GM12878 (cell line): ENCODE measurements around the gene NEMP2. TPM values are rescaled to one million over a fixed set of nuclear protein-coding genes. Genes with fewer than 3 reads are reported as not detected.

Source experiments
- ATAC-seq: fragments of 200-7000 bp; cut with Tn5 transposase; 3 replicates; pipeline ENCODE4 v1.9.1; 2020; ENCODE audit warnings: mild to moderate bottlenecking, moderate library complexity
- BruUV-seq: library from RNA; stranded (reverse); fragments of 400-500 nt; replicated peaks from 2 replicates; lab custom pipeline; 2021; lab: Mats Ljungman, UMichigan
- CTCF ChIA-PET: fragments of 300-600 bp; sonication (Branson Sonifier 250); formaldehyde crosslinking; extraction: SDS; loops from one replicate; lab custom pipeline; 2021; ENCODE audit warnings: inconsistent platforms; lab: Yijun Ruan, JAX
- POLR2A ChIA-PET: fragments of 350-600 bp; formaldehyde crosslinking; extraction: SDS; loops from one replicate; lab custom pipeline; 2021; ENCODE audit warnings: inconsistent platforms; lab: Charles Lee
- RAD21 ChIA-PET: fragments of 300-600 bp; sonication (Branson Sonifier 250); formaldehyde crosslinking; loops from one replicate; lab custom pipeline; 2023; ENCODE audit warnings: antibody characterized with exemption; ENCODE audit not compliant: unreplicated experiment; lab: Charles Lee
- SMC1A ChIA-PET: fragments of 300-600 bp; sonication (Branson Sonifier 250); formaldehyde crosslinking; loops from one replicate; lab custom pipeline; 2023; ENCODE audit not compliant: unreplicated experiment, uncharacterized antibody; lab: Charles Lee
- DNase-seq: peaks from one replicate; pipeline ENCODE4 v3.0.0-alpha.2; 2011; ENCODE audit warnings: low read depth, low spot score
- FAIRE-seq: peaks from 3 replicates; lab custom pipeline; 2011; peaks lifted over from hg19 to GRCh38; lab: Jason Lieb, UNC
- H2AFZ ChIP-seq: 2 replicates; pipeline ENCODE4 v1.6.0; 2011; ENCODE audit warnings: low read depth, low read length, control low read depth; ENCODE audit not compliant: control insufficient read depth
- H3K27ac ChIP-seq: 2 replicates; pipeline ENCODE4 v1.5.1; 2011; ENCODE audit warnings: control low read depth; ENCODE audit not compliant: control insufficient read depth, insufficient read depth
- H3K27me3 ChIP-seq, 2 experiments: replicated peaks in 1 of 2; 2 replicates each; pipeline versions ENCODE4 v1.6.0 to v1.6.1; 2011; ENCODE audit warnings: low read length in 1 of 2; ENCODE audit not compliant: control insufficient read depth in 2 of 2, insufficient read depth in 2 of 2
- H3K36me3 ChIP-seq, 2 experiments: 2 replicates each; pipeline ENCODE4 v1.5.1; 2011; ENCODE audit warnings: low read length in 1 of 2; ENCODE audit not compliant: control insufficient read depth in 2 of 2, insufficient read depth in 2 of 2
- H3K4me1 ChIP-seq: 2 replicates; pipeline ENCODE4 v1.6.1; 2011; ENCODE audit warnings: mild to moderate bottlenecking, low read length, moderate library complexity, mixed read lengths; ENCODE audit not compliant: control insufficient read depth, insufficient read depth
- H3K4me2 ChIP-seq: 2 replicates; pipeline ENCODE4 v1.6.0; 2011; ENCODE audit warnings: control low read depth; ENCODE audit not compliant: control insufficient read depth, insufficient read depth
- H3K4me3 ChIP-seq: fragments of 200-600 bp; sonication (generic); 2 replicates; pipeline ENCODE4 v1.5.1; 2016
- H3K79me2 ChIP-seq: 2 replicates; pipeline ENCODE4 v1.6.0; 2011; ENCODE audit warnings: low read length; ENCODE audit not compliant: control insufficient read depth, insufficient read depth
- H3K9ac ChIP-seq: 2 replicates; pipeline ENCODE4 v1.8.0; 2011; ENCODE audit warnings: low read length, control low read depth, mixed read lengths; ENCODE audit not compliant: control insufficient read depth, insufficient read depth
- H3K9me3 ChIP-seq: replicated peaks from 3 replicates; pipeline ENCODE4 v1.5.1; 2011; ENCODE audit warnings: mild to moderate bottlenecking, low read length; ENCODE audit not compliant: control insufficient read depth, insufficient read depth
- H4K20me1 ChIP-seq: 2 replicates; pipeline ENCODE4 v1.6.0; 2011; ENCODE audit not compliant: control insufficient read depth, insufficient read depth
- BACH1 ChIP-seq: fragments of 450-650 bp; IDR thresholded peaks from 2 replicates; pipeline ENCODE4 v1.6.1; 2017; ENCODE audit warnings: mild to moderate bottlenecking, borderline replicate concordance
- EED ChIP-seq: sonication (generic); IDR thresholded peaks from 2 replicates; pipeline ENCODE4 v1.6.1; 2016; ENCODE audit warnings: antibody characterized with exemption, low read depth
- GATAD2B ChIP-seq: fragments of 450-650 bp; conservative IDR thresholded peaks from 2 replicates; pipeline ENCODE4 v1.6.1; 2017; ENCODE audit warnings: low read depth, mild to moderate bottlenecking, moderate library complexity
- RFX5 ChIP-seq: IDR thresholded peaks from 2 replicates; pipeline ENCODE4 v1.6.1; 2011; ENCODE audit warnings: low read depth, low read length, improper control_type of control experiment
- WRNIP1 ChIP-seq: IDR thresholded peaks from 2 replicates; pipeline ENCODE4 v1.6.1; 2011; ENCODE audit warnings: low read depth, low read length, improper control_type of control experiment, borderline replicate concordance
- ZBTB33 ChIP-seq: fragments of 450-650 bp; IDR thresholded peaks from 2 replicates; pipeline ENCODE4 v1.6.1; 2017; ENCODE audit warnings: mild to moderate bottlenecking
- ZBTB40 ChIP-seq: fragments of 450-650 bp; IDR thresholded peaks from 2 replicates; pipeline ENCODE4 v1.6.1; 2016; ENCODE audit warnings: mild to moderate bottlenecking, moderate library complexity, borderline replicate concordance
- ZNF274 ChIP-seq: IDR thresholded peaks from one replicate; pipeline ENCODE4 v1.8.0; 2011; ENCODE audit not compliant: insufficient read length, insufficient read depth
- ZSCAN29 ChIP-seq: fragments of 450-650 bp; IDR thresholded peaks from 2 replicates; pipeline ENCODE4 v1.6.1; 2017; ENCODE audit warnings: mild to moderate bottlenecking, moderate library complexity
- WGBS: methylation state at CpG from one replicate; pipeline ENCODE4 v1.1.6; 2016; ENCODE audit warnings: low lambda C conversion rate; ENCODE audit not compliant: insufficient replicate concordance, insufficient coverage; ENCODE audit errors: missing lambda C conversion rate; 5-methylcytosine and 5-hydroxymethylcytosine counted together
- in situ Hi-C: fragments of 300-500 bp; cut with MboI; formaldehyde crosslinking; loops from 9 replicates; pipeline ENCODE4 v1.14.3; 2018; ENCODE audit warnings: mixed read lengths
- intact Hi-C: fragments of 100-400 bp; cut with micrococcal nuclease; formaldehyde crosslinking; loops from one replicate; pipeline ENCODE4 v1.14.2; 2022; ENCODE audit not compliant: unreplicated experiment
- polyA plus RNA-seq, 11 experiments: library from polyadenylated mRNA; depleted of rRNA in 4 of 11; unstranded in 6 of 11; stranded (reverse) in 5 of 11; fragments of >200 nt; fragmentation: Nextera tagmentation in 4 of 11; fragmentation: Illumina TruSeq in 1 of 11; extraction: Ambion mirVana in 4 of 11; extraction: Trizol in 1 of 11; gene quantifications; 1 replicate in 1 of 11; 2 replicates in 10 of 11; pipeline versions ENCODE4 v1.2.1 to v1.2.3, GENCODE V29; 2011 to 2016; ENCODE audit warnings: inconsistent platforms in 2 of 11, missing spikeins in 2 of 11, low read depth in 1 of 11
- total RNA-seq, 4 experiments: library from RNA; depleted of rRNA in 3 of 4; stranded (reverse); fragments of >200 nt in 3 of 4; fragmentation: Illumina TruSeq in 1 of 4; extraction: Trizol in 1 of 4; gene quantifications; 2 replicates each; pipeline versions ENCODE4 v1.2.1 to v1.2.3, GENCODE V29; 2013 to 2021
- TF ChIP-seq, protein P1 (sequence below): fragments of 450-650 bp; IDR thresholded peaks from 2 replicates; pipeline ENCODE4 v1.6.1; 2017; ENCODE audit warnings: mild to moderate bottlenecking, moderate library complexity
- TF ChIP-seq, protein P2 (sequence below): IDR thresholded peaks from 2 replicates; pipeline ENCODE4 v1.6.1; 2011; ENCODE audit warnings: borderline replicate concordance, low read depth, mild to moderate bottlenecking, moderate library complexity, low read length; ENCODE audit not compliant: insufficient read depth, poor library complexity, severe bottlenecking

NEMP2 gene
- total and polyA plus RNA-seq, 10 of the 15 experiments (the other 5 are each of a cell fraction or from before 2014, with no cell fraction given): 2.3 to 14.0 (median 8.1) TPM

DNA sequence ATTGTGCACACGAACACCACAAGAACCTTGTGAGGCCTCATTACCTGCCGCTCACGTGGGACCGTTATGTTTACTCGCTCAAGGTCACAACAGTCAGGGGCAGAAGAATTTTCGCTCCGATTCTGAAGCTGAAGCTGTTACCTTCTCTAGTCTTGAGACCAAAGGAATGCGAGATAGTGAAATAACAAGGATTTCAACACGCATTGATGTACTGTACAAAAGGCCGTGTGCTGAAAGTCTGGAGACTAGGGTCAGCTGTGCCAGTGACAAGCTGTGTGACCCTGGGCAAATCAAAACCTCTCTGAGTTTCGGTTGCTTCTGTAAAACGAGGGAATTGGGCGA, 583 bp downstream of the NEMP2 start:
- Histone ChIP-seq H3K27me3 (no peaks in the 10 kb centered on the region), H2AFZ (peak overlapping the region; percentile 89), H4K20me1 (no peaks in the 10 kb centered on the region), H3K9ac (peak overlapping the region; percentile 93), H3K4me3 (peak overlapping the region; percentile 88), H3K36me3 (0 out of 4 replicates have a peak, but pooled peaks cover 0 to 4% of the 10 kb centered on the region in 2 experiments), H3K27ac (peak overlapping the region; percentile 97), H3K79me2 (peaks cover 51% of the 10 kb centered on the region), H3K4me1 (peaks cover 24% of the 10 kb centered on the region), H3K9me3 (peaks cover 10% of the 10 kb centered on the region), H3K4me2 (peak overlapping the region; percentile 95)
- FAIRE-seq (no peak), DNase-seq (no peak), ATAC-seq (peak; percentile 53; the same call in 2 of the 3 replicates)
- WGBS: under 1% methylated on average over 13 of the region's 13 CpGs
- in situ Hi-C loops (no loop called here), intact Hi-C loops (loop anchor here (2.0 to 5.0 kb wide), 4 partner anchors 115 to 752 kb away; partner anchors contain the start of genes MFSD6, NAB1, ORMDL1 and PMS1)
- RAD21 ChIA-PET: interaction anchor here (1.0 to 5.8 kb wide), 19 partner anchors 8 to 486 kb away, joined by 3 to 38 read pairs (median 4); no protein-coding TSS in a partner anchor
- SMC1A ChIA-PET: interaction anchor here (1.1 to 3.1 kb wide), 16 partner anchors 18 to 414 kb away, joined by 3 to 36 read pairs (median 6); no protein-coding TSS in a partner anchor
- POLR2A ChIA-PET: interaction anchor here (0.8 to 4.2 kb wide), 14 partner anchors 32 to 187 kb away, joined by 3 to 29 read pairs (median 4); no protein-coding TSS in a partner anchor
- no TSS peak for BruUV-seq
- CTCF ChIA-PET: interaction anchor here (0.6 to 3.1 kb wide), 11 partner anchors 22 to 771 kb away, joined by 3 to 32 read pairs (median 3); no protein-coding TSS in a partner anchor
- TF ChIP-seq BACH1 (no peak), GATAD2B (no peak), ZBTB40 (no peak), ZNF274 (no peak), WRNIP1 (no peak), EED (no peak), RFX5 (no peak), ZBTB33 (no peak), ZSCAN29 (no peak)
- TF ChIP-seq, protein P1, sequence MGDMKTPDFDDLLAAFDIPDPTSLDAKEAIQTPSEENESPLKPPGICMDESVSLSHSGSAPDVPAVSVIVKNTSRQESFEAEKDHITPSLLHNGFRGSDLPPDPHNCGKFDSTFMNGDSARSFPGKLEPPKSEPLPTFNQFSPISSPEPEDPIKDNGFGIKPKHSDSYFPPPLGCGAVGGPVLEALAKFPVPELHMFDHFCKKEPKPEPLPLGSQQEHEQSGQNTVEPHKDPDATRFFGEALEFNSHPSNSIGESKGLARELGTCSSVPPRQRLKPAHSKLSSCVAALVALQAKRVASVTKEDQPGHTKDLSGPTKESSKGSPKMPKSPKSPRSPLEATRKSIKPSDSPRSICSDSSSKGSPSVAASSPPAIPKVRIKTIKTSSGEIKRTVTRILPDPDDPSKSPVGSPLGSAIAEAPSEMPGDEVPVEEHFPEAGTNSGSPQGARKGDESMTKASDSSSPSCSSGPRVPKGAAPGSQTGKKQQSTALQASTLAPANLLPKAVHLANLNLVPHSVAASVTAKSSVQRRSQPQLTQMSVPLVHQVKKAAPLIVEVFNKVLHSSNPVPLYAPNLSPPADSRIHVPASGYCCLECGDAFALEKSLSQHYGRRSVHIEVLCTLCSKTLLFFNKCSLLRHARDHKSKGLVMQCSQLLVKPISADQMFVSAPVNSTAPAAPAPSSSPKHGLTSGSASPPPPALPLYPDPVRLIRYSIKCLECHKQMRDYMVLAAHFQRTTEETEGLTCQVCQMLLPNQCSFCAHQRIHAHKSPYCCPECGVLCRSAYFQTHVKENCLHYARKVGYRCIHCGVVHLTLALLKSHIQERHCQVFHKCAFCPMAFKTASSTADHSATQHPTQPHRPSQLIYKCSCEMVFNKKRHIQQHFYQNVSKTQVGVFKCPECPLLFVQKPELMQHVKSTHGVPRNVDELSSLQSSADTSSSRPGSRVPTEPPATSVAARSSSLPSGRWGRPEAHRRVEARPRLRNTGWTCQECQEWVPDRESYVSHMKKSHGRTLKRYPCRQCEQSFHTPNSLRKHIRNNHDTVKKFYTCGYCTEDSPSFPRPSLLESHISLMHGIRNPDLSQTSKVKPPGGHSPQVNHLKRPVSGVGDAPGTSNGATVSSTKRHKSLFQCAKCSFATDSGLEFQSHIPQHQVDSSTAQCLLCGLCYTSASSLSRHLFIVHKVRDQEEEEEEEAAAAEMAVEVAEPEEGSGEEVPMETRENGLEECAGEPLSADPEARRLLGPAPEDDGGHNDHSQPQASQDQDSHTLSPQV: no peak
- TF ChIP-seq, protein P2, sequence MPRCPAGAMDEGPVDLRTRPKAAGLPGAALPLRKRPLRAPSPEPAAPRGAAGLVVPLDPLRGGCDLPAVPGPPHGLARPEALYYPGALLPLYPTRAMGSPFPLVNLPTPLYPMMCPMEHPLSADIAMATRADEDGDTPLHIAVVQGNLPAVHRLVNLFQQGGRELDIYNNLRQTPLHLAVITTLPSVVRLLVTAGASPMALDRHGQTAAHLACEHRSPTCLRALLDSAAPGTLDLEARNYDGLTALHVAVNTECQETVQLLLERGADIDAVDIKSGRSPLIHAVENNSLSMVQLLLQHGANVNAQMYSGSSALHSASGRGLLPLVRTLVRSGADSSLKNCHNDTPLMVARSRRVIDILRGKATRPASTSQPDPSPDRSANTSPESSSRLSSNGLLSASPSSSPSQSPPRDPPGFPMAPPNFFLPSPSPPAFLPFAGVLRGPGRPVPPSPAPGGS: no peak
